K562 (cell line): ENCODE data around the gene REG4. TPM values are rescaled to one million over a fixed set of nuclear protein-coding genes. Genes with fewer than 3 reads are reported as not detected.

Source experiments
- ATAC-seq: fragments of 200-7000 bp; cut with Tn5 transposase; 3 replicates; pipeline ENCODE4 v1.9.1; 2020; ENCODE audit warnings: moderate library complexity
- BruUV-seq: library from RNA; stranded (reverse); fragments of 400-500 nt; replicated peaks from 2 replicates; lab custom pipeline; 2021; lab: Mats Ljungman, UMichigan
- CTCF ChIA-PET: fragments of 300-600 bp; formaldehyde crosslinking; extraction: SDS; loops from one replicate; lab custom pipeline; 2021; ENCODE audit warnings: low intra/inter-chr PET ratio; lab: Yijun Ruan, JAX
- POLR2A ChIA-PET: fragments of 300-600, 350-650 bp; sonication (Branson Sonifier 250); formaldehyde crosslinking; extraction: SDS; loops from one replicate; lab custom pipeline; 2021; ENCODE audit warnings: antibody characterized with exemption, inconsistent platforms; lab: Yijun Ruan, JAX
- DNase-seq, 4 experiments: peaks; one replicate each; pipeline versions ENCODE4 v3.0.0 to v3.0.0-alpha.2; 2011 to 2018; ENCODE audit warnings: low spot score in 3 of 4, mixed read lengths in 3 of 4; ENCODE audit errors: extremely low read depth in 1 of 4
- FAIRE-seq: peaks from 2 replicates; lab custom pipeline; 2011; peaks lifted over from hg19 to GRCh38; lab: Jason Lieb, UNC
- H2AFZ ChIP-seq: 2 replicates; pipeline ENCODE4 v1.6.0; 2011; ENCODE audit warnings: low read depth, low read length, control low read depth, inconsistent platforms
- H3K27ac ChIP-seq: fragments of 200-600 bp; 3 replicates; pipeline ENCODE4 v1.8.0; 2011; ENCODE audit warnings: low read depth, mild to moderate bottlenecking, control low read depth, inconsistent platforms, low read length, moderate library complexity, mixed read lengths; ENCODE audit errors: extremely low read depth
- H3K27me3 ChIP-seq, 2 experiments: fragments of 300-600 bp in 1 of 2; 2 replicates in 1 of 2; 3 replicates in 1 of 2; pipeline versions ENCODE4 v1.6.0 to v1.8.0; 2011; ENCODE audit warnings: inconsistent platforms in 2 of 2, low read length in 2 of 2, mild to moderate bottlenecking in 1 of 2, mixed read lengths in 1 of 2, moderate library complexity in 1 of 2; ENCODE audit not compliant: control insufficient read depth in 2 of 2, insufficient read depth in 2 of 2
- H3K36me3 ChIP-seq: fragments of 300-600 bp; 3 replicates; pipeline ENCODE4 v1.8.0; 2011; ENCODE audit warnings: mild to moderate bottlenecking, low read length, inconsistent platforms; ENCODE audit not compliant: control insufficient read depth, insufficient read depth
- H3K4me1 ChIP-seq, 2 experiments: fragments of 200-600 bp in 1 of 2; replicated peaks in 1 of 2; 2 replicates in 1 of 2; 3 replicates in 1 of 2; pipeline versions ENCODE4 v1.5.1 to v1.8.0; 2011; ENCODE audit warnings: inconsistent platforms in 2 of 2, low read length in 2 of 2, mild to moderate bottlenecking in 1 of 2, mixed read lengths in 1 of 2, moderate library complexity in 1 of 2; ENCODE audit not compliant: control insufficient read depth in 2 of 2, insufficient read depth in 2 of 2
- H3K4me2 ChIP-seq: 2 replicates; pipeline ENCODE4 v1.6.1; 2011; ENCODE audit warnings: low read length, control low read depth, inconsistent platforms, mixed read lengths; ENCODE audit not compliant: insufficient read depth
- H3K4me3 ChIP-seq: fragments of 200-600 bp; sonication (generic), shearing (Covaris generic); 2 replicates; pipeline ENCODE4 v1.5.1; 2016; ENCODE audit warnings: control low read depth, inconsistent platforms
- H3K79me2 ChIP-seq: fragments of 200-600 bp; 3 replicates; pipeline ENCODE4 v1.8.0; 2011; ENCODE audit warnings: low read length, inconsistent platforms; ENCODE audit not compliant: control insufficient read depth, insufficient read depth
- H3K9ac ChIP-seq, 2 experiments: 2 replicates each; pipeline versions ENCODE4 v1.6.0 to v1.6.1; 2011; ENCODE audit warnings: low read depth in 2 of 2, low read length in 2 of 2, control low read depth in 1 of 2, inconsistent platforms in 1 of 2, mild to moderate bottlenecking in 1 of 2, mixed read lengths in 1 of 2; ENCODE audit not compliant: insufficient read depth in 1 of 2
- H3K9me1 ChIP-seq: one replicate; pipeline ENCODE4 v1.6.0; 2011; ENCODE audit warnings: inconsistent platforms, mild to moderate bottlenecking, low read length, moderate library complexity; ENCODE audit not compliant: control insufficient read depth, insufficient read depth
- H3K9me3 ChIP-seq: replicated peaks from 2 replicates; pipeline ENCODE4 v1.5.1; 2011; ENCODE audit warnings: low read depth, low read length, inconsistent platforms; ENCODE audit not compliant: control insufficient read depth, insufficient read depth
- H4K20me1 ChIP-seq: replicated peaks from 2 replicates; pipeline ENCODE4 v1.6.1; 2011; ENCODE audit warnings: low read length, inconsistent platforms, mixed read lengths; ENCODE audit not compliant: control insufficient read depth, insufficient read depth
- DEAF1 ChIP-seq: fragments of 450-650 bp; formaldehyde crosslinking; IDR thresholded peaks from 2 replicates; pipeline ENCODE4 v1.4.0; 2020; ENCODE audit warnings: mild to moderate bottlenecking, moderate library complexity
- FOSL1 ChIP-seq: fragments of 200-800 bp; sonication (Bioruptor generic); conservative IDR thresholded peaks from 2 replicates; pipeline ENCODE4 v1.6.1; 2016; ENCODE audit warnings: missing genetic modification characterization, missing compliant biosample characterization
- GATA2 ChIP-seq: sonication (generic); formaldehyde crosslinking; IDR thresholded peaks from 2 replicates; pipeline ENCODE4 v1.4.0; 2020; ENCODE audit warnings: mild to moderate bottlenecking, missing genetic modification reagents
- JUND ChIP-seq, 2 experiments: IDR thresholded peaks; 2 replicates in 1 of 2; 3 replicates in 1 of 2; pipeline ENCODE4 v1.6.1; 2011; ENCODE audit warnings: borderline replicate concordance in 2 of 2, low read depth in 2 of 2, low read length in 2 of 2, improper control_type of control experiment in 1 of 2, missing biosample characterization in 1 of 2, missing genetic modification characterization in 1 of 2, missing genetic modification reagents in 1 of 2
- MAZ ChIP-seq, 2 experiments: fragments of 450-650 bp in 1 of 2; sonication (generic) in 1 of 2; formaldehyde crosslinking; IDR thresholded peaks in 1 of 2; conservative IDR thresholded peaks in 1 of 2; 2 replicates each; pipeline versions ENCODE4 v1.4.0 to v1.5.0; 2020; ENCODE audit warnings: mild to moderate bottlenecking in 1 of 2, missing genetic modification reagents in 1 of 2
- RCOR1 ChIP-seq, 2 experiments: IDR thresholded peaks; 2 replicates each; pipeline ENCODE4 v1.6.1; 2012; ENCODE audit warnings: low read depth in 2 of 2, low read length in 2 of 2, borderline replicate concordance in 1 of 2, improper control_type of control experiment in 1 of 2
- ZBTB1 ChIP-seq: sonication (generic); formaldehyde crosslinking; IDR thresholded peaks from 2 replicates; pipeline ENCODE4 v1.8.1; 2023; ENCODE audit warnings: missing genetic modification reagents, low read depth, mild to moderate bottlenecking, borderline replicate concordance
- ZNF146 ChIP-seq: IDR thresholded peaks from one replicate; pipeline ENCODE4 v1.6.1; 2018; ENCODE audit warnings: missing compliant biosample characterization; ENCODE audit not compliant: unreplicated experiment
- ZNF263 ChIP-seq: sonication (generic); formaldehyde crosslinking; IDR thresholded peaks from 2 replicates; pipeline ENCODE4 v1.8.0; 2022; ENCODE audit warnings: mild to moderate bottlenecking, missing genetic modification reagents, borderline replicate concordance
- ZNF699 ChIP-seq: fragments of 250-450 bp; sonication (Bioruptor Pico); IDR thresholded peaks from 2 replicates; pipeline ENCODE4 v1.8.0; 2021; ENCODE audit warnings: mild to moderate bottlenecking, moderate library complexity; ENCODE audit not compliant: insufficient replicate concordance
- WGBS: fragments of 100-300 bp; shearing (Covaris generic); methylation state at CpG from one replicate; pipeline ENCODE4 v1.1.6; 2016; ENCODE audit warnings: low coverage, mixed read lengths; ENCODE audit not compliant: insufficient coverage; ENCODE audit errors: missing lambda C conversion rate; 5-methylcytosine and 5-hydroxymethylcytosine counted together
- in situ Hi-C: fragments of 300-500 bp; cut with MboI; formaldehyde crosslinking; loops from 4 replicates; pipeline ENCODE4 v1.15.0; 2018; ENCODE audit warnings: inconsistent platforms, mixed read lengths
- intact Hi-C: fragments of 100-400 bp; cut with micrococcal nuclease; formaldehyde crosslinking; loops from 2 replicates; pipeline ENCODE4 v1.14.2; 2022
- polyA plus RNA-seq, 8 experiments: library from polyadenylated mRNA; depleted of rRNA in 4 of 8; stranded (reverse) in 5 of 8; unstranded in 3 of 8; fragments of >200 nt; fragmentation: Nextera tagmentation in 2 of 8; fragmentation: Illumina TruSeq in 1 of 8; extraction: Ambion mirVana in 2 of 8; extraction: Trizol in 1 of 8; gene quantifications; 2 replicates each; pipeline versions ENCODE4 v1.2.1 to v1.2.3, GENCODE V29; 2011 to 2014; ENCODE audit warnings: inconsistent platforms in 1 of 8, missing spikeins in 1 of 8
- total RNA-seq, 7 experiments: library from RNA; depleted of rRNA in 6 of 7; stranded (reverse); fragments of >200 nt in 6 of 7; fragmentation: Illumina TruSeq in 2 of 7; extraction: Trizol in 2 of 7; gene quantifications; 2 replicates each; pipeline versions ENCODE4 v1.2.1 to v1.2.3, GENCODE V29; 2011 to 2021; ENCODE audit warnings: low replicate concordance in 1 of 7

Gene REG4
- total and polyA plus RNA-seq, 9 of the 15 experiments (the other 6 are each of a cell fraction or from before 2014, with no cell fraction given) = not detected

- in situ Hi-C loops (no loop called here), intact Hi-C loops (no loop called here)
- TF ChIP-seq ZNF146 (CRISPR knock-in tag) (peak; percentile 70), ZNF263 (0 out of 2 replicates have a peak, but pooled peaks have one; percentile 22), ZNF699 (CRISPR knock-in tag) (no peak)
- H4K20me1 ChIP-seq = no peaks in the 10 kb centered on the region
- ChIA-PET POLR2A (no interaction called here), CTCF (no interaction called here)
- no peaks in the 10 kb centered on the region for H3K9me1 ChIP-seq
- DNase-seq (no peak), ATAC-seq (no peak), FAIRE-seq (no peak)
- H3K9me3 ChIP-seq = no peaks in the 10 kb centered on the region
- BruUV-seq = no TSS peak
- no peak overlapping the region for H3K4me2 ChIP-seq
- H2AFZ ChIP-seq = no peak overlapping the region
- H3K4me3 ChIP-seq = no peak overlapping the region
- no peak overlapping the region for H3K27ac ChIP-seq
- H3K36me3 ChIP-seq = no peaks in the 10 kb centered on the region
- WGBS = 3% methylated on average over 3 of the region's 3 CpGs
- H3K4me1 ChIP-seq = no peaks in the 10 kb centered on the region
- no peaks in the 10 kb centered on the region for H3K79me2 ChIP-seq
- H3K9ac ChIP-seq = no peak overlapping the region
- peaks cover 0 to 9% of the 10 kb centered on the region in 2 experiments; a peak in 4 of 5 replicates for H3K27me3 ChIP-seq
Measured at GRCh38 chr1:119831027-119831426, 19.8 kb upstream of the REG4 start.

GRCh38 chr1:119829625-119830024, 18.4 kb upstream of the REG4 start:
- DNase-seq = no peak
- H3K4me2 ChIP-seq = no peak overlapping the region
- H3K27ac ChIP-seq = no peak overlapping the region
- CTCF ChIA-PET = no interaction called here
- no TSS peak for BruUV-seq
- intact Hi-C loops (no loop called here), in situ Hi-C loops (no loop called here)
- no peaks in the 10 kb centered on the region for H3K36me3 ChIP-seq
- H3K79me2 ChIP-seq = no peaks in the 10 kb centered on the region
- POLR2A ChIA-PET = no interaction called here
- no peak for ATAC-seq
- no peak overlapping the region for H2AFZ ChIP-seq
- no peaks in the 10 kb centered on the region for H3K9me1 ChIP-seq
- H3K4me3 ChIP-seq = no peak overlapping the region
- H3K9ac ChIP-seq = no peak overlapping the region
- no peaks in the 10 kb centered on the region for H4K20me1 ChIP-seq
- WGBS = 22% methylated on average over 4 of the region's 4 CpGs
- no peak for FAIRE-seq
- no peaks in the 10 kb centered on the region for H3K9me3 ChIP-seq
- no peaks in the 10 kb centered on the region; a peak in 2 of 5 replicates for H3K27me3 ChIP-seq
- H3K4me1 ChIP-seq = no peaks in the 10 kb centered on the region
- TF ChIP-seq JUND (IDR thresholded peaks at IDR 0.05; ENCODE audit: borderline replicate concordance, low read depth, low read length) (no peak), JUND (tag; IDR thresholded peaks at IDR 0.05; ENCODE audit: borderline replicate concordance, low read depth, low read length) (no peak), ZBTB1 (CRISPR knock-in tag) (no peak), GATA2 (CRISPR knock-in tag) (no peak), RCOR1 (IDR thresholded peaks at IDR 0.05; ENCODE audit: borderline replicate concordance in 1 of 2, low read depth in 2 of 2, low read length in 2 of 2) (no peak), DEAF1 (no peak), MAZ (CRISPR knock-in tag; conservative IDR thresholded peaks at IDR 0.05 in 1 of 2, IDR thresholded peaks at IDR 0.05 in 1 of 2) (no peak), FOSL1 (no peak)
